Astrocyte (in vitro differentiated cells and primary cell): ENCODE measurements around the gene TJP1. TPM values are rescaled to one million over a fixed set of nuclear protein-coding genes. Genes with fewer than 3 reads are reported as not detected.
A peak's percentile ranks its signal among the peaks of the same experiment; 100 is the strongest.
"Not testable (repeated sequence)": the region's sequence is repeated elsewhere in the genome, so short reads cannot be mapped to it uniquely, and the experiment has no call there.

Source experiments
- DNase-seq: peaks from one replicate; pipeline ENCODE4 v3.0.0-alpha.2; 2010; ENCODE audit warnings: low read depth
- FAIRE-seq: peaks from 2 replicates; lab custom pipeline; 2011; peaks lifted over from hg19 to GRCh38; lab: Jason Lieb, UNC
- H2AFZ ChIP-seq: 2 replicates; pipeline ENCODE4 v1.6.0; 2012; ENCODE audit warnings: low read depth, low read length, inconsistent platforms
- H3K27ac ChIP-seq: 2 replicates; pipeline ENCODE4 v1.5.1; 2011; ENCODE audit warnings: low read depth, low read length, inconsistent platforms
- H3K27me3 ChIP-seq: 2 replicates; pipeline ENCODE4 v1.6.0; 2011; ENCODE audit warnings: low read length, inconsistent platforms; ENCODE audit not compliant: insufficient read depth
- H3K36me3 ChIP-seq: 2 replicates; pipeline ENCODE4 v1.5.1; 2011; ENCODE audit warnings: low read length, inconsistent platforms; ENCODE audit not compliant: insufficient read depth
- H3K4me1 ChIP-seq: 2 replicates; pipeline ENCODE4 v1.5.1; 2011; ENCODE audit warnings: low read length, inconsistent platforms; ENCODE audit not compliant: insufficient read depth
- H3K4me2 ChIP-seq: 2 replicates; pipeline ENCODE4 v1.6.0; 2012; ENCODE audit warnings: low read length, inconsistent platforms
- H3K4me3 ChIP-seq: 2 replicates; pipeline ENCODE4 v1.5.1; 2011; ENCODE audit warnings: low read depth, mild to moderate bottlenecking, low read length, inconsistent platforms; ENCODE audit not compliant: insufficient read depth
- H3K79me2 ChIP-seq: 2 replicates; pipeline ENCODE4 v1.6.0; 2012; ENCODE audit warnings: mild to moderate bottlenecking, low read length, inconsistent platforms; ENCODE audit not compliant: insufficient read depth
- H3K9ac ChIP-seq: 2 replicates; pipeline ENCODE4 v1.6.0; 2012; ENCODE audit warnings: mild to moderate bottlenecking, low read length, inconsistent platforms
- H3K9me3 ChIP-seq: 2 replicates; pipeline ENCODE4 v1.5.1; 2012; ENCODE audit warnings: low read depth, mild to moderate bottlenecking, low read length, inconsistent platforms; ENCODE audit not compliant: insufficient read depth
- H4K20me1 ChIP-seq: 2 replicates; pipeline ENCODE4 v1.6.0; 2012; ENCODE audit warnings: low read length, inconsistent platforms; ENCODE audit not compliant: insufficient read depth
- H3K27ac Mint-ChIP-seq: one replicate; pipeline ENCODE4 v1.8.0; 2021; ENCODE audit warnings: mild to moderate bottlenecking, mixed read lengths; ENCODE audit not compliant: unreplicated experiment
- H3K27me3 Mint-ChIP-seq: one replicate; pipeline ENCODE4 v1.8.0; 2021; ENCODE audit warnings: low read depth, mixed read lengths; ENCODE audit not compliant: unreplicated experiment
- H3K36me3 Mint-ChIP-seq: one replicate; pipeline ENCODE4 v1.8.0; 2021; ENCODE audit warnings: low read depth, mixed read lengths; ENCODE audit not compliant: unreplicated experiment
- H3K4me1 Mint-ChIP-seq: one replicate; pipeline ENCODE4 v1.8.0; 2021; ENCODE audit warnings: low read depth, mixed read lengths; ENCODE audit not compliant: unreplicated experiment
- H3K4me3 Mint-ChIP-seq: one replicate; pipeline ENCODE4 v1.8.0; 2021; ENCODE audit warnings: mild to moderate bottlenecking, moderate library complexity, mixed read lengths; ENCODE audit not compliant: unreplicated experiment
- H3K9me3 Mint-ChIP-seq: one replicate; pipeline ENCODE4 v1.8.0; 2021; ENCODE audit warnings: mild to moderate bottlenecking, mixed read lengths; ENCODE audit not compliant: unreplicated experiment
- CTCF ChIP-seq: IDR thresholded peaks from 2 replicates; pipeline ENCODE4 v1.5.1; 2011; ENCODE audit warnings: low read depth, mild to moderate bottlenecking, inconsistent platforms, low read length, moderate library complexity; ENCODE audit not compliant: insufficient read depth
- EZH2 ChIP-seq: IDR thresholded peaks from 2 replicates; pipeline ENCODE4 v1.6.1; 2012; ENCODE audit warnings: mild to moderate bottlenecking, low read length, inconsistent platforms; ENCODE audit not compliant: insufficient read depth
- total RNA-seq: library from RNA; stranded (reverse); gene quantifications from 2 replicates; pipeline ENCODE4 v1.2.1, GENCODE V29; 2021

TJP1 gene
- total RNA-seq, 1 donor from 2014 or later = 137 TPM

GRCh38 chr15:29759596-29759995, 62.7 kb downstream of the TJP1 start:
- H3K79me2 ChIP-seq = peaks cover 30% of the 10 kb centered on the region
- no peak overlapping the region for H3K27ac ChIP-seq
- DNase-seq (no peak), FAIRE-seq (peak; percentile 32)
- peaks cover 14% of the 10 kb centered on the region for H3K36me3 Mint-ChIP-seq
- H3K27me3 Mint-ChIP-seq = no peaks in the 10 kb centered on the region
- H3K4me1 ChIP-seq = peaks cover 2% of the 10 kb centered on the region
- no peak overlapping the region for H3K9ac ChIP-seq
- H3K9me3 ChIP-seq = no peaks in the 10 kb centered on the region
- H3K4me2 ChIP-seq = no peak overlapping the region
- H4K20me1 ChIP-seq = peaks cover 37% of the 10 kb centered on the region
- H3K4me3 Mint-ChIP-seq = no peak overlapping the region
- peaks cover 11% of the 10 kb centered on the region for H3K4me1 Mint-ChIP-seq
- no peak overlapping the region for H3K4me3 ChIP-seq
- peaks cover 37% of the 10 kb centered on the region for H3K36me3 ChIP-seq
- H3K9me3 Mint-ChIP-seq = no peaks in the 10 kb centered on the region
- no peak overlapping the region for H3K27ac Mint-ChIP-seq
- TF ChIP-seq CTCF (no peak), EZH2 (no peak)
- no peak overlapping the region for H2AFZ ChIP-seq
- no peaks in the 10 kb centered on the region for H3K27me3 ChIP-seq

GRCh38 chr15:29756358-29757267, 65.7 kb downstream of the TJP1 start:
- Histone ChIP-seq H3K79me2 (peaks cover 22% of the 10 kb centered on the region), H3K4me3 (no peak overlapping the region)

DNA sequence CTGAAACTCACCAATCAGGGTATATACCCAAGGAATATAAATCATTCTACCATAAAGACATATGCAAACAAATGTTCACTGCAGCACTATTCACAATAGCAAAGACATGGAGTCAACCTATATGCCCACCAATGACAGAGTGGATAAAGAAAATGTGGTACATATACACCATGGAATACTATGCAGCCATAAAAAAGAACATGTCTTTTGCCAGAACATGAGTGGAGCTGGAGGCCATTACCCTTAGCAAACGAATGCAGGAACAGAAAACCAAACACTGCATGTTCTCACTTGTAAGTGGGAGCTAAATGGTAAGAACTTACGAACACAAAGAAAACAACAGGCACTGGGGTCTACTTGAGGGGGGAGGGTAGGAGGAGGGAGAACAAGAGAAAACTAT, 68.3 kb downstream of the TJP1 start:
- Histone ChIP-seq H3K79me2 (peaks cover 25% of the 10 kb centered on the region), H4K20me1 (peaks cover 50% of the 10 kb centered on the region)
- FAIRE-seq, H3K27ac Mint-ChIP-seq, DNase-seq, H2AFZ ChIP-seq, H3K4me2 ChIP-seq, H3K9me3 ChIP-seq, H3K36me3 ChIP-seq, H3K9ac ChIP-seq, H3K4me3 ChIP-seq, H3K4me1 ChIP-seq, H3K27ac ChIP-seq, H3K4me3 Mint-ChIP-seq, H3K27me3 Mint-ChIP-seq, H3K27me3 ChIP-seq, H3K9me3 Mint-ChIP-seq: not testable (repeated sequence)
- Mint-ChIP-seq H3K36me3 (peaks cover 10% of the 10 kb centered on the region), H3K4me1 (peaks cover 24% of the 10 kb centered on the region)

More at GRCh38 chr15:29756358-29757267, 65.7 kb downstream of the TJP1 start:
- Histone ChIP-seq H3K27ac (no peak overlapping the region), H3K9ac (no peak overlapping the region), H3K36me3 (peaks cover 18% of the 10 kb centered on the region), H3K27me3 (no peaks in the 10 kb centered on the region), H3K9me3 (no peaks in the 10 kb centered on the region), H3K4me1 (peaks cover 2% of the 10 kb centered on the region), H3K4me2 (no peak overlapping the region), H4K20me1 (peaks cover 37% of the 10 kb centered on the region), H2AFZ (no peak overlapping the region)
- FAIRE-seq (no peak), DNase-seq (no peak)
- Mint-ChIP-seq H3K4me1 (peaks cover 11% of the 10 kb centered on the region), H3K27me3 (no peaks in the 10 kb centered on the region), H3K27ac (no peak overlapping the region), H3K9me3 (no peaks in the 10 kb centered on the region), H3K4me3 (no peak overlapping the region), H3K36me3 (peaks cover 14% of the 10 kb centered on the region)
- TF ChIP-seq EZH2 = no peak
- TF ChIP-seq CTCF = no peak
